ENCODE results near the gene AKAP10. TPM values are rescaled to one million over a fixed set of nuclear protein-coding genes. Genes with fewer than 3 reads are reported as not detected.
A peak's percentile ranks its signal among the peaks of the same experiment; 100 is the strongest.

AKAP10 gene
- polyA plus RNA-seq, 3 donors: 13.1 to 62.6 (median 15.4) TPM

DNA sequence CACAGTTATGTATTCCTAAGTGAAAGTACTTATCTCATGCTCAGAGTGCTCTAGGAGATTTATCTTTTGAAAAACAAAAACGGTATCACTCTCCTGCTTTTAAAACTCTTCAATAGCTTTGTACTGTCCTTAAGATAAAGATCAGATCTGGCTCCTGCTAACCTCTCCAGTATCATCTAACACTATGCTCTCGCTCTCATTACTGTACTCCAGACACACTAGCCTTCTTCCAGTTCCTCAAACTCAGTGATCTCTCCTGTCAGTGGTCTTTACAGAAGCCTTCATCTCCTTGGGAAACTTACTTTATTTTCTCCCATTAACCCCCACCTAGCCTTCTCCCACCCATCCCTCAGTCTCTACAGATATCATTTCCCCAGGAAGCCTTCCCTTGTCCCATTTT is 120.0 kb downstream of the AKAP10 start:
- H3K4me1 ChIP-seq (ENCODE audit: control insufficient read depth in 1 of 2, insufficient read depth in 2 of 2, low read length in 2 of 2): no peaks in the 10 kb centered on the region
- H2AFZ ChIP-seq (ENCODE audit: insufficient read depth, low read depth, low read length, poor library complexity, severe bottlenecking): no peak overlapping the region
- peaks cover 38 to 54% of the 10 kb centered on the region in 2 donors for H3K36me3 ChIP-seq (replicated peaks in 1 of 2; ENCODE audit: control insufficient read depth in 1 of 2, insufficient read depth in 2 of 2, low read length in 2 of 2)
- H3K9me3 ChIP-seq (replicated peaks in 1 of 2; ENCODE audit: control insufficient read depth in 1 of 2, insufficient read depth in 1 of 2, low read length in 2 of 2): no peaks in the 10 kb centered on the region
- H3K4me1 Mint-ChIP-seq: no peaks in the 10 kb centered on the region
- 90% methylated on average over 2 of the region's 2 CpGs for WGBS (ENCODE audit: insufficient coverage)
- H3K4me2 ChIP-seq (replicated peaks; ENCODE audit: extremely low read depth, low read length, poor library complexity, severe bottlenecking): no peak overlapping the region
- peak overlapping the region in 1 of 7 donors; percentile 70 for H3K27ac Mint-ChIP-seq
- DNase-seq: no peak
- no peaks in the 10 kb centered on the region for H3K79me2 ChIP-seq (ENCODE audit: insufficient read depth, low read length)
- H3K4me3 ChIP-seq (replicated peaks in 1 of 3; ENCODE audit: low read depth in 2 of 3, low read length in 3 of 3): no peak overlapping the region
- peaks cover 19 to 72% of the 10 kb centered on the region in 2 donors for H3K36me3 Mint-ChIP-seq
- intact Hi-C loops (cut with micrococcal nuclease): no loop called here
- H4K20me1 ChIP-seq (ENCODE audit: insufficient read depth, low read length): no peaks in the 10 kb centered on the region
- no peak overlapping the region for H3K9ac ChIP-seq (ENCODE audit: insufficient read depth, low read length, poor library complexity, severe bottlenecking)
- H3K27me3 ChIP-seq (ENCODE audit: control insufficient read depth in 2 of 2, insufficient read depth in 2 of 2, low read length in 2 of 2): no peaks in the 10 kb centered on the region
- H3K4me3 Mint-ChIP-seq: no peak overlapping the region
- no peaks in the 10 kb centered on the region for H3K27me3 Mint-ChIP-seq (ENCODE audit: low read depth in 3 of 3)
- H3K9me3 Mint-ChIP-seq: peaks cover 0 to 2% (median 0%) of the 10 kb centered on the region in 7 donors
- no peak for TF ChIP-seq CTCF (IDR thresholded peaks at IDR 0.05)
- H3K27ac ChIP-seq (ENCODE audit: low read depth in 1 of 2, low read length in 2 of 2): no peak overlapping the region

Small RNA genes lying within 50 kb of the gene (small RNA-seq; reads per million reads assigned to genes)
- gene AC015726.2 (ENCODE audit: insufficient read length, low read depth): not detected

Other genes with a start within 250 kb of the AKAP10 start
- not detected for gene ALDH3A1, start 229.5 kb downstream of the AKAP10 start, polyA plus RNA-seq
- 10 to 100 TPM in 2 of 3 donors, 1 to 10 TPM in 1; 8.5 to 27.2 (median 12.3) TPM for gene ULK2, start 109.9 kb downstream of the AKAP10 start, polyA plus RNA-seq
- 10 to 100 TPM; 36.0 to 58.4 (median 50.5) TPM for gene SPECC1, start 31.5 kb upstream of the AKAP10 start, polyA plus RNA-seq

Measured in CD14-positive monocyte (primary cell).